Stimulated activated naive B cell treated with anti-CD40 and anti-IgM and Interleukin-4, amounts not matched to agents 10 μg/mL and 1 μg/mL and 100 μg/mL, for 72 hours (primary cell): ENCODE measurements around the gene EFEMP2.
"Not testable (repeated sequence)": the region's sequence is repeated elsewhere in the genome, so short reads cannot be mapped to it uniquely, and the experiment has no call there.

Experiments
- ATAC-seq, 2 donors: fragments of 150-1000 bp; cut with Tn5 transposase; replicated peaks; 2 replicates each; pipeline ENCODE4 v1.10.0; 2021; ENCODE audit warnings: moderate library complexity in 1 of 2
- DNase-seq: peaks from one replicate; pipeline ENCODE4 v3.0.0; 2021
- H3K27ac Mint-ChIP-seq: one replicate; pipeline ENCODE4 v1.8.0; 2022; ENCODE audit warnings: mild to moderate bottlenecking, mixed read lengths
- H3K27me3 Mint-ChIP-seq, 2 donors: one replicate each; pipeline ENCODE4 v1.8.0; 2022; ENCODE audit warnings: mixed read lengths in 2 of 2
- H3K36me3 Mint-ChIP-seq, 2 donors: one replicate each; pipeline ENCODE4 v1.8.0; 2022; ENCODE audit warnings: mixed read lengths in 2 of 2, mild to moderate bottlenecking in 1 of 2
- H3K4me1 Mint-ChIP-seq, 2 donors: one replicate each; pipeline ENCODE4 v1.8.0; 2022; ENCODE audit warnings: mixed read lengths in 2 of 2, mild to moderate bottlenecking in 1 of 2
- H3K4me3 Mint-ChIP-seq, 2 donors: one replicate each; pipeline ENCODE4 v1.8.0; 2022; ENCODE audit warnings: mild to moderate bottlenecking in 2 of 2, mixed read lengths in 2 of 2, moderate library complexity in 1 of 2
- H3K9me3 Mint-ChIP-seq, 2 donors: one replicate each; pipeline ENCODE4 v1.8.0; 2022; ENCODE audit warnings: mixed read lengths in 2 of 2, mild to moderate bottlenecking in 1 of 2

EFEMP2 gene

GRCh38 chr11:65833297-65834030, 39.1 kb downstream of the EFEMP2 start, which contains the start of gene SNX32:
Gene SNX32 (plus strand): TSS chr11:65833963. CDS start chr11:65834066, 103 bp downstream.
- no peak within 1 kb of the TSS for H3K4me3 Mint-ChIP-seq
- DNase-seq: peak; percentile 94
- no peak within 1 kb of the TSS for H3K27ac Mint-ChIP-seq
- peaks cover 19 to 23% of the 10 kb centered on the region in 2 donors for H3K4me1 Mint-ChIP-seq
- peak; percentile 99 for ATAC-seq
- peaks cover 4 to 5% of the 10 kb centered on the region in 2 donors for H3K9me3 Mint-ChIP-seq
- H3K27me3 Mint-ChIP-seq: peaks cover 0 to 9% of the 10 kb centered on the region in 2 donors
- no peaks in the 10 kb centered on the region for H3K36me3 Mint-ChIP-seq

- H3K36me3 Mint-ChIP-seq, ATAC-seq, DNase-seq, H3K27ac Mint-ChIP-seq, H3K9me3 Mint-ChIP-seq, H3K27me3 Mint-ChIP-seq: not testable (repeated sequence)
- Mint-ChIP-seq H3K4me3 (peak overlapping the region; percentile 2 to 10), H3K4me1 (peaks cover 20 to 23% of the 10 kb centered on the region in 2 donors)
Measured at GRCh38 chr11:65832231-65832630, 40.4 kb downstream of the EFEMP2 start.

GRCh38 chr11:65829459-65829858, 43.1 kb downstream of the EFEMP2 start:
- Mint-ChIP-seq H3K4me1 (peaks cover 20 to 23% of the 10 kb centered on the region in 2 donors), H3K4me3 (no peak overlapping the region), H3K36me3 (no peaks in the 10 kb centered on the region), H3K9me3 (peaks cover 4 to 5% of the 10 kb centered on the region in 2 donors), H3K27ac (no peak overlapping the region), H3K27me3 (peaks cover 0 to 9% of the 10 kb centered on the region in 2 donors)
- no peak for ATAC-seq
- no peak for DNase-seq

DNA sequence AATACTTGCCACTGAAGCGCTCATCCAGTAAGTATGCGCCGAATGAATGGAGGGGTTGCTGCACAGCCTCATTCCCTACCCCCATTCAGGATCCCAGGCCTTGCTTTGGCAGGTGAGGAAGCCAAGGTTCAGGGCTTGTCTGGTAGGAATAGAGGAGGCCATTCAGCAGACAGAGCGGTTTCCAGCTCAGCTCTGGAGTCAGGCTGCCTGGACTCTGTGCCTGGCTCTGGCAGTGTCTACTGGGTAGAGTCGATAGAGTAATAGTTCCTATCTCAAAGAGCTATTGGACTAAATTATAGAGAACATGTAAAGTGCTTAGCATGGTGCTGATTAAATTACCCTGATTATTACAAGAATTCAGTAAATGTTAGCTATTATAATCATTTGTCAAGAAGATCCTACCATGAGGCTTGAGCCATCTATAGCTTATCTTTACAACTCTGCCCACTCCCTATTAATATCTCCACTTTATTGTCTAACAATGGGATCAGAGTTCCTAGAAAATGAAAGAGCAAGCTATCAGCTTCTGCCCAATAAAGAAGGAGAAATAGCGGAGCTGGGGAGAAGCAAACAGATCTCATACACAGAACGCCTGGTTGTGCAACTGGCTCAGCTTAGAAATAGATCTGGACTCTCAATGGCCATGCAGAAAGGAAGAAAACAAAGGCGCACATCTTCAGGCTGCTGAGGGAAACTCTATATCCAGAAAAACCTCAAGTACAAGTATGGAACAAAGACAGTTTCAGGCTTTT, 45.4 kb downstream of the EFEMP2 start:
- Mint-ChIP-seq H3K27ac (no peak overlapping the region), H3K4me3 (no peak overlapping the region), H3K4me1 (peaks cover 11 to 12% of the 10 kb centered on the region in 2 donors), H3K36me3 (no peaks in the 10 kb centered on the region), H3K9me3 (no peaks in the 10 kb centered on the region), H3K27me3 (peaks cover 0 to 9% of the 10 kb centered on the region in 2 donors)
- DNase-seq: no peak
- no peak for ATAC-seq

DNA sequence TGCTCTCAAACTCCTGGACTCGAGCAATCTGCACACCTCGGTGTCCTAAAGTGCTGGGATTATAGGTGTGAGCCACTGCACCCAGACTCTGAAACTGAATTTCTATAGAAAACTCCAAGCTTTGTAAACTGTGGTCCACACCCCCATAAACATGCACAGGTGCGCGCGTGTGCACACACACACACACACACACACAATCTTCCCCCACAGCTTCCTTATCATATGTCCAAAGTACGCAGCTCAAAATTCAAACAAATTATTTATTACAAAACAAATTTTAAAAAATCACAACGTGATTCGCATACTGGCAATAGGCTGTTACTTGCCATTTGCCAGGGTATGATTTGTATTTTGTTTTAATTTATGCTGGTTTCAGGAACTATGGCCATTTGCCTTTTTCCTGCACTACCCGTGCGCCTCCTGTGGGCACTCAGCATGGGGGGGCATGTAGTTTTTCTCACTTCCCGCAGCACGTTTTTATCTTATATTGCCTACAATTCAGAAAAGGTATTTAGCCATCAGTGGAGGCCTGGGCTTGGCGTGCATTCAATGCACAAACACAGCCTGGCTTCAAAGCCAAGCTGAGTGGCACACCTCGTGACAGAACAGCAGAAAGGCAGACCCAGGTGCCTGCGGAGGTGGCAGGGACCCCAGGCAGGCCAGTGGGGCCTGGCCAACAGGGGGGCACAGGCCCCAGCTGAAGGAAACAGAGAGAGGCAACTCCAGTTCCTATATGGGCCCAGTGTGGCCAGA, 49.6 kb downstream of the EFEMP2 start:
- H3K4me3 Mint-ChIP-seq: no peak overlapping the region

DNA sequence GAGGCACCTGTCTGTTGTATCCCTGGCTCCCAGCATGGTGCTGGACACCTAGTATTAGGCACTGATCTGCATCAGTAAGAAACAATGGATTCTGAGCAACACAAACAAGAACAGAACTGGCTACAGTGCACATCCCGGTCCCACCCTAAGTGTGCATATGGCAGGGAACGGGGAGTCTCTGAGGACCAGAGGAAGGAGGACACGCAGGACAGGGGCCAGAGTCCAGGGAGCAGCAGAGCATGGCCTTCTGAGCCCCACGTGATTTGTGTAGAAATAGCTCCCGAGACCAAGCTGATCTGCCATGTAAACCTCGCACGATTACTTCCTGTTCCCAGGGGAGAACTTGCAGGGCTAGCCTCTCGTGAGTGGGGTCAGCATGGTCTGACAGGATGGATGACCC, 51.5 kb downstream of the EFEMP2 start:
- H3K4me3 Mint-ChIP-seq: no peak overlapping the region
- no peaks in the 10 kb centered on the region for H3K9me3 Mint-ChIP-seq
- peaks cover 10 to 20% of the 10 kb centered on the region in 2 donors for H3K4me1 Mint-ChIP-seq
- H3K36me3 Mint-ChIP-seq: peaks cover 0 to 1% of the 10 kb centered on the region in 2 donors
- ATAC-seq: no peak
- H3K27ac Mint-ChIP-seq: no peak overlapping the region
- DNase-seq: no peak
- H3K27me3 Mint-ChIP-seq: no peaks in the 10 kb centered on the region

More for the DNA sequence above, 49.6 kb downstream of the EFEMP2 start:
- Mint-ChIP-seq H3K27ac (no peak overlapping the region), H3K36me3 (no peaks in the 10 kb centered on the region), H3K27me3 (no peaks in the 10 kb centered on the region), H3K4me1 (peaks cover 7 to 8% of the 10 kb centered on the region in 2 donors), H3K9me3 (no peaks in the 10 kb centered on the region)
- DNase-seq (no peak), ATAC-seq (no peak)

- H3K27ac Mint-ChIP-seq: peak overlapping the region; percentile 81
- H3K36me3 Mint-ChIP-seq: peaks cover 0 to 3% of the 10 kb centered on the region in 2 donors
- ATAC-seq (peak; percentile 84 to 88), DNase-seq (peak; percentile 88)
- no peaks in the 10 kb centered on the region for H3K27me3 Mint-ChIP-seq
- peaks cover 15 to 29% of the 10 kb centered on the region in 2 donors for H3K4me1 Mint-ChIP-seq
- H3K4me3 Mint-ChIP-seq: peak overlapping the region; percentile 80 to 83
- H3K9me3 Mint-ChIP-seq: no peaks in the 10 kb centered on the region
Measured at GRCh38 chr11:65817835-65818680, 54.5 kb downstream of the EFEMP2 start.

DNA sequence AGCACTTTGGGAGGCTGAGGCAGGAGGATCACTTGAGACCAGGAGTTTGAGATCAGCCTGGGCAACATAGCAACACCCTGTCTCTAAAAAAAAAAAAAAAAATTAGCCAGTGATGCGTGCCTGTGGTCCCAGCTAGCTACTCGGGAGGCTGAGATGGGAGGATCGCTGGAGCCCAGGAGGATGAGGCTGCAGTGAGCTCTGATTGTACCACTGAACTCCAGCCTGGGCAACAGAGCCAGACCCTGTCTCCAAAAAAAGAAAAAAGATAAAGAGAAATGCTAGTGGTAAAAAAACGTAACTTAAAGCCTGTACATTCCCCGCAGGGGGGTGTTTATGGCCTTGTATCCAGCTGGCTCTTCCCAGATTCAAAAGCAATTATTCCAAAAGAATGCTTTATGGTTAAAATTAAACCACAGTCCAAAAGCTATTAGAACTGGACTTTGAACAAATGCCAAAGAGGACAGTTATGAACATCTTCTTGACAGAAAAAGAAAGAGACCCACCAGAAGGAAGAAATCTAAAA, 55.2 kb downstream of the EFEMP2 start:
- ATAC-seq: no peak
- H3K36me3 Mint-ChIP-seq: peaks cover 0 to 3% of the 10 kb centered on the region in 2 donors
- peaks cover 15 to 29% of the 10 kb centered on the region in 2 donors for H3K4me1 Mint-ChIP-seq
- H3K4me3 Mint-ChIP-seq: peak overlapping the region; percentile 80 to 83
- peak overlapping the region; percentile 81 for H3K27ac Mint-ChIP-seq
- DNase-seq: no peak
- no peaks in the 10 kb centered on the region for H3K9me3 Mint-ChIP-seq
- no peaks in the 10 kb centered on the region for H3K27me3 Mint-ChIP-seq

DNA sequence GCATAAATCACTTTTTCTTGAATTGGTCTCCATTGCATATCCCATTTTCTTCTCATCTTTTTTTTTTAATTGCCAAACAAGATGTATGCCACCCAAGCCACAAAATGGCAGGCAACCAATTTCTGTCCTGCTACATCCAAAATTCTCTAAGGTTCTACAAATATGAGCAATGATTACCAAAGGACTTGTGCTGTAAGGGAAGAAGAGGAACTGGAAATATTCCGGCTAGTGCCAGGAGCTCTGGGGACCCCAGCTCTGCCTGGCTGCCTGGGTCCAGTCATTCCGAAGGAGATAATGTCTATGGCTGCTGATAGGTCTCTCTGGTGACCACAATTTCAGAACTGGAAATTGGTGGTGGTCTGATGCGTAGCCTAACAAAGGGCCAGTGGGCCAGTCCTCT, 55.9 kb downstream of the EFEMP2 start:
- peaks cover 15 to 29% of the 10 kb centered on the region in 2 donors for H3K4me1 Mint-ChIP-seq
- no peaks in the 10 kb centered on the region for H3K9me3 Mint-ChIP-seq
- H3K27ac Mint-ChIP-seq: peak overlapping the region; percentile 81
- H3K4me3 Mint-ChIP-seq: no peak overlapping the region
- DNase-seq (no peak), ATAC-seq (no peak)
- H3K36me3 Mint-ChIP-seq: peaks cover 0 to 3% of the 10 kb centered on the region in 2 donors
- no peaks in the 10 kb centered on the region for H3K27me3 Mint-ChIP-seq
